GM12892 (cell line): ENCODE data around the gene ETDC.
"Not testable (repeated sequence)": the region's sequence is repeated elsewhere in the genome, so short reads cannot be mapped to it uniquely, and the experiment has no call there.

Experiments
- DNase-seq: peaks from one replicate; pipeline ENCODE4 v3.0.0; 2011; ENCODE audit not compliant: insufficient read length
- FAIRE-seq: peaks from 2 replicates; lab custom pipeline; 2011; peaks lifted over from hg19 to GRCh38; lab: Jason Lieb, UNC
- POLR2A ChIP-seq: IDR thresholded peaks from 2 replicates; pipeline ENCODE4 v1.6.1; 2011; ENCODE audit warnings: low read depth, low read length, control low read depth
- POLR2AphosphoS5 ChIP-seq: IDR thresholded peaks from 2 replicates; pipeline ENCODE4 v1.6.1; 2011; ENCODE audit warnings: low read depth, low read length, control low read depth
- TAF1 ChIP-seq: IDR thresholded peaks from 2 replicates; pipeline ENCODE4 v1.6.1; 2011; ENCODE audit warnings: low read depth, mild to moderate bottlenecking, control low read depth, low read length, borderline replicate concordance

The ETDC gene

DNA sequence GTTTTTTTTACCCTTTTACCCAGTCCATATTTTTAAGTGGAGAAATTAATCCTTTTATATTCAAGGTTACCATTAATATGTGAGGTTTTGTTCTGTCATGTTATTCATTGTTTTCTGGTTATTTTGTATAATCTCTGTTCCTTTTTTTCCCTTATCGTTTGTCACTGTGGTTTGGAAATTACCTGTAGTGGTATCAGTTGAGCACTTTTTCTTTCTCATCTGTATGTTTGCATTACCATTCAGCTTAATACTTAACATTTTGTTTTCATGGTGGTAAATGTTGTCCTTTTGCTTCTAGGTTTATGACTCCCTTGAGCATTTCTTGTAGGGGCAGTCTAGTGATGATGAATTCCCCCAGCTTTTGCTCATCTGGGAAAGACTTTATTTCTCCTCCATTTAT lies 6.6 kb downstream of the ETDC start:
- no peak for FAIRE-seq
- no peak for DNase-seq
- TF ChIP-seq POLR2AphosphoS5 (no peak), TAF1 (no peak), POLR2A (no peak)

DNA sequence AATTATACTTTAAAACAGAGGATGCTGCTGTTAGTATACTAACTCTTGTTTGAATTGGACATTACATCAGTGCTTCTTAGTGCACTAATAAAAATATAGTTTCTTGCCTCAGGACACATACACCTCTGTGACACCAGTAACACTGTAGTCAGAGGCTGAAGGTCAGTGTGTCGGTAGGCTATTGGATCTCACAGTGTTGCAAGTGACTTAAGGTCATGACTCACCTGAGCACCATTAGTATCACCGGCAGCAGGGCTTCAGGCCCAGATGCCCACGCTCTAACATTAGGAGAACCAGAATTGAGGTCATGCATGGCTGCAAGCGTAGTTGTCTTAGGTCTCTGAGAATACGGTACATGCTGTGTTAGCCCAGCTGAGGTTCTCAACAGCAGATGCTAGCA lies 15.2 kb downstream of the ETDC start:
- DNase-seq = no peak
- TF ChIP-seq POLR2A = no peak
- no peak for TF ChIP-seq POLR2AphosphoS5
- TF ChIP-seq TAF1 = no peak
- FAIRE-seq = no peak

DNA sequence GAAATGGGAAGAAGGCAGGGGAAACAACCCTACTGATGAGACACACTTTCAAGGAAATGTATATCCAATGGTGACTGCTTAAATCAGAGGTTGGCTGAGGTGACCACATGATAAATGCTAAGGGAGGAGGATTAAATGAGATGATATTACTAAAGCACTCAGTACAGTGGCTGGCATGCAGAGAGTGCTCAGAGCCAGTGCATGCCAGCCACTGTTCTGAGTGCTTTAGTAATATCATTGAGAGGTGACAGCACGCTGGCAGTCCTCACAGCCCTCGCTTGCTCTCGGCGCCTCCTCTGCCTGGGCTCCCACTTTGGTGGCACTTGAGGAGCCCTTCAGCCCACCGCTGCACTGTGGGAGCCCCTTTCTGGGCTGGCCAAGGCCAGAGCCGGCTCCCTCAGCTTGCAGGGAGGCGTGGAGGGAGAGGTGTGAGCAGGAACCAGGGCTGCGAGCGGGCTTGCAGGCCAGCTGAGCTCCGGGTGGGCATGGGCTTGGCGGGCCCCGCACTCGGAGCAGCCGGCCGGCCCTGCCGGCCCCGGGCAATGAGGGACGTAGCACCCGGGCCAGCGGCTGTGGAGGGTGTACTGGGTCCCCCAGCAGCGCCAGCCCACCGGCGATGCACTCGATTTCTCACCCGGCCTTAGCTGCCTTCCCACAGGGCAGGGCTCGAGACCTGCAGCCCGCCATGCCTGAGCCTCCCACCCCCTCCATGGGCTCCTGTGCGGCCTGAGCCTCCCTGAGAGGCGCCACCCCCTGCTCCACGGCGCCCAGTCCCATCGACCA lies 15.9 kb downstream of the ETDC start:
- not testable (repeated sequence) for DNase-seq, FAIRE-seq

DNA sequence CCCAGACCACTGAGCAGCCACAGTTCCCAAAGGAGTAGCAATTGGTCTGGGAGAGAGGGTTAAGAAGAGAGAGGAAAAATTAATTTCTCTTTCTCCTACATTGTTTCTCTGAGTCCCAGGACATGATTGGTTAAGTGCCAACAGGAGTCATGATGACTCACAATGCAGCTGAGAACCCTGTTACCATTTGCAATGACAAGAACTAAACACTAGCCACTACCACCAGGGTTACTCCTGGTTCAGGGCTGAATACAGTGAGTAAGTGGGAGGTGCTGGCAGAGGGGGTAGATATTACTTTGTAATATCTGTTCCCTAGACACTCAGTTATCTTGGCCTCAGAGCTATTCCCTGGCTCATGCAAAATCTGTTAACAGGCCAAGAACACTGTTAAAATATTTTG lies 18.0 kb downstream of the ETDC start:
- TF ChIP-seq POLR2A (no peak), TAF1 (no peak), POLR2AphosphoS5 (no peak)
- no peak for FAIRE-seq

DNA sequence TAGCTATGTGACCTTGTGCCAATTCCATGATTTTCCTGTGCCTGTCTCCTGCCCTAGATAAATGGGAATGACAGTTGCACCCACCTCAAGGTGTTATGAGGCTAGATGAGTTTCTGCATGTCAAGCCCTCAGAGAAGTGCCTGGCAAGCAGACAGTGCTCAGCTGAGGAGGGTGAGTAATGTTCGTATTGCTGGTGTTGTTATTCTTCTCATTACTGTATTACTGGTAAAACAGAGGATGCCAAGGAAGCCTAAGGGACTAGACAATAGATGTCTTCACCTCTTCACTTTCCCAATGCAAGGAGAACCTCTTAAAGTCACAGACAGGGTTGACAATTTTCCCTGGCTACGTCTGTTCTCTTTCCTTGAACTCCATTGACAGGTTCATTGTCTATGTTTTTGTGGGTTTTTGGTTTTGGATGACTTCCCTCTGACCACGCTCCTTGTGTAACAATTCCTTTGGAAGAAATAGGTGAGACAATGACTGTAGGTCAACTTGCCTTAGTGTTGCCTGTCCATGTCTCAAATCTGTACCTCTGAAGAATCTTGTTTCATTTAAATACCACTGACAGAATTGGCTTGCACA lies 19.2 kb downstream of the ETDC start:
- DNase-seq = no peak
- no peak for FAIRE-seq
- TF ChIP-seq POLR2A = no peak
- no peak for TF ChIP-seq POLR2AphosphoS5
- no peak for TF ChIP-seq TAF1

More for the DNA sequence above, 18.0 kb downstream of the ETDC start:
- no peak for DNase-seq

DNA sequence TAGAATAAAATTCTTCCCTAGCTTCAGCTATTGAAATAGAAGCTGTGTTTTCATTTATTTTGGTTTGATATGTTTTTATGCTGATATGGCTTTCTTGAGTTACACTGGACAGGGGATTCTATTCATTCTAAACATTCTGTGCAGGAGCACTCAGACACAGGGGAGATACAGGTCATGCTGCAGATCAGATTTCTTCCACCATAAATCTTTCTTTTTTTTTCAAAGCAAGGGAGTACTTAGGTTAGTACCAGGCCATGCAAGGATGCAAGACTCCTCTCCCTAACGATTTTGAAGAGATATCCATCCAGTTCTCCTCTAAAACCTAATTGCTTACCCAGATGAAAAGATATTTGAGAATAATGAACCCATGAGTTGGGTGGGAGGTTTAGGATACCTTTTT lies 21.4 kb downstream of the ETDC start:
- DNase-seq = no peak
- FAIRE-seq = no peak
- TF ChIP-seq TAF1 (no peak), POLR2AphosphoS5 (no peak), POLR2A (no peak)

DNA sequence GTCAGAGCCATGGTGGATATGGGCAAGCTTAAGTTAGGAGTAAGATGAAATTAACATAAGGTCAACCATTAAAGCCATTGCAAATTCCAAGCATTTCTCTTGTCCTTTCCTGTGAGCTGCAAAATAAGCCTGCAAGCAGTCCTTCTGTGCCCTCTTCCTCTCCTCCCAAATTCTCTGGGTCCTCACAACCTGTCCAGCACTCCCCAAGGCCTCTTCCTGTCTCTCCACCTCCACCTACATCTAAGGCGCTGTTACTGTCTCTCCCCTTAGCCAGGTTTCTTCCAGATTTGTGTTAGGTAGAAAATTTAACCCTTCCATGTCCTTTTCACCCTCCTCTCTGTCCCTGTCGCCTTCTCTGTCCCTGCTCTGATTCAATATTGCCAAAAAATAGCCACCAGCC lies 22.2 kb downstream of the ETDC start:
- no peak for DNase-seq
- TF ChIP-seq POLR2AphosphoS5 (no peak), TAF1 (no peak), POLR2A (no peak)
- FAIRE-seq = no peak

DNA sequence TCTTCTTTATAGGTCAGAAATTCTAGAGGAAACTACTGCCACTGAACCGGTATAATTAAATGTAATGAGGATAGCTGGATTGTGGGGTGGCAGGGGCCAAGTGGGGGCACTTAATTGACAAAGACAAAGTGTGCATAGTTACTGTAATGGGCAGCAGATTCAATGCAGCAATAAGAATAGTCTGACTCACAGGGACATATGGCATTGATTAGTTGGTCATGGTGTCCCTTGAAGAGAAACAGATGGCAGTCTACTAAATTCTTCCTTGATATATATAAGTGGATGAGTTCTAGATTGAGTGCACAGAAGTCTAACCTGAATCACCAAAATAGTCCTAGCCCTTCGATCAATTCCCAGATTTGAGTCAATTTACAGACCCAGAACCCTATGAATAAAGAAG lies 31.6 kb downstream of the ETDC start:
- no peak for TF ChIP-seq POLR2AphosphoS5
- FAIRE-seq (no peak), DNase-seq (no peak)

DNA sequence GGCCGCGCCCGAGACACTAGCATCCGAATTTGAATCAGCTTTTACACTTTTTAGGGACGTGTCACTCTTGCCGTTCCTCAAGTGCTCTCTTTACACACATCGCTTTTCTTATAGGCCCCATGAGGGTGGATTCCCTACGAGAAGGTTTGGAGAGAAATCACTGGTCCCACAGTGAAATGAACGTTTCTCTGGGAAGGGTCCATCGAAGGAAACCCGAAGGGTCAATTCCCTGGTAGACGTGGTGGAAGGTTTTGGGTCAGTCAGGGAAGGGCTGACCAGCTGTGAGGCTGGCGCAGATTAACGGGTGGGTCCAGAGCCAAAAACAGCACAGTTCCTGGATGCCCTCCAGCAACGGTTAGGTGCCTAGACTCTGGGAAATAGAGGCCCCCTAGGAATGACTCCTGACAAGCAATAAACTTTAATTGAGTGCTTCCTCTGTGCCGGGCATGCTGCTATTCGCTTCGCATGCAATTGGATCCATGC lies 35.9 kb downstream of the ETDC start:
- TF ChIP-seq TAF1 = no peak
- TF ChIP-seq POLR2A = no peak
- TF ChIP-seq POLR2AphosphoS5 = no peak
- FAIRE-seq = no peak
- DNase-seq = no peak

DNA sequence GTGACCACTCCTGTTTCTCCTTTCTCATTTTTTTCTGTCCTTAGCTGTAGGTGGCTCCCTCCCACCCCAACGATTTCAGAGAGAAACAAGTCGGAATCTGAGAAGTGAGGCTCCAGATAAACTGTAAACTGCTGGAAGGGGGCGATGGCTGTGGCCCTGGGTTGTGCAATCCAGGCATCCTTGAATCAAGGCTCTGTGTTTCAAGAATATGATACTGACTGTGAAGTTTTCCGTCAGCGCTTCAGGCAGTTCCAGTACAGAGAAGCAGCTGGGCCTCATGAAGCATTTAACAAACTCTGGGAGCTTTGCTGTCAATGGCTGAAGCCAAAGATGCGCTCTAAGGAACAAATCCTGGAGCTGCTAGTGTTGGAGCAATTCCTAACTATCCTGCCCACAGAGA lies 37.7 kb downstream of the ETDC start:
- TF ChIP-seq TAF1 = no peak
- FAIRE-seq (no peak), DNase-seq (no peak)

DNA sequence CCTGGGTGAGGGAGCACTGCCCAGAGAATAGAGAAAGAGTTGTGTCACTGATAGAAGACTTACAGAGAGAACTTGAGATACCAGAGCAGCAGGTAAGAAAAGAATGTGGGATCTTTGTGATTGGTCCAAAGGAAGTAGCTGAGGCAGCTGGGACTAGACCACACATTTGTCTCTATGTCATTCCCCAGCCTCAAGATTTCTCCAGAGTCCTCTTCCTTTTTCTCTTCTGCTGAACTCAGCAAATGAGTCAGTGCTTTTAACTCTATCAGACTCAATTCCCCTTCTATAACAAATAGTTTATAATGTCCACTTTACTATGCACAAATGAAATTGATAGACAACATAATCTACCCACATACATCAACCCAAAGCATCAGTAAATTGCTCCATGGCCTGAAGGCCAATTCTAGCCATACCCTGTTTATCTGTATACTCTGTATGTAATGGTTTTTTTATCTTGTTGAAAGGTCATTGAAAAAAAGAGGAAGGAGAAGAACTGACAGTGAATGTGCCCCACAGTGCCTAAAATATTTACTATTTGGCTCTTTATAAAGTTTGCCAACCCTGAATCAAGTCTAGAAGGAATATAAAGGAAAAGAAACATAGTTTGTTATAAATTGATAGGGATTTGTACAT lies 38.2 kb downstream of the ETDC start:
- no peak for TF ChIP-seq TAF1
- TF ChIP-seq POLR2AphosphoS5 = no peak
- TF ChIP-seq POLR2A = no peak
- FAIRE-seq = no peak
- no peak for DNase-seq

DNA sequence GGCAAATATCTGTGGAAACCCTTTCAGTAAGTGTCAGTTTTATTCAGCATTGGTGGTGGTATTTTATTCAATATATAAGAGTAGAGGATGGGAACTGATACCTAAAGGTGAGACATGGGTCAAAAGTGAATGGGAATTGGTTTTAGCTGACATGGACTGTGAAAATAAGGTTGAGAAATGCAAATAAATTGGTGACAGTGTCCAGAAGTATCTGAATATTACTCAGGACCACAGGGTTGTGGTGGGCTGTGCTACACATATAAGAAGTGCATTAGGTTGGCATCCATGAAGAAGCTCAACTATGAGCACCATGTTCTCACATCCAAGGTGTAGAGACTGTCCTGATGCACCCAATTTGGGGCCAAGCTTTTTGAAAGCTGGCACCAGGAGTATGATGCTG lies 45.0 kb downstream of the ETDC start:
- no peak for FAIRE-seq
- no peak for DNase-seq
- TF ChIP-seq POLR2A = no peak
- TF ChIP-seq TAF1 = no peak
- TF ChIP-seq POLR2AphosphoS5 = no peak
